Breast epithelium (tissue), 4 donors: Measurements from ENCODE around the gene ATP5F1E. TPM values are rescaled to one million over a fixed set of nuclear protein-coding genes. Genes with fewer than 3 reads are reported as not detected.

Experiments
- DNase-seq, 2 donors: peaks; one replicate each; pipeline ENCODE4 v3.0.0-alpha.2; 2019; ENCODE audit warnings: low spot score in 2 of 2
- H3K27ac ChIP-seq, 2 donors: fragments of 200-600 bp; sonication (generic) in 1 of 2; one replicate each; pipeline ENCODE4 v1.5.1; 2016 to 2019; ENCODE audit warnings: mild to moderate bottlenecking in 1 of 2
- H3K27me3 ChIP-seq, 2 donors: fragments of 200-600 bp; sonication (generic) in 1 of 2; one replicate each; pipeline versions ENCODE4 v1.5.1 to v1.6.0; 2017 to 2019; ENCODE audit warnings: control low read depth in 1 of 2, mild to moderate bottlenecking in 1 of 2
- H3K36me3 ChIP-seq: fragments of 200-600 bp; one replicate; pipeline ENCODE4 v1.5.1; 2019
- H3K4me1 ChIP-seq, 2 donors: fragments of 200-600 bp; sonication (generic); one replicate each; pipeline ENCODE4 v1.5.1; 2016 to 2019; ENCODE audit warnings: control low read depth in 1 of 2
- H3K4me3 ChIP-seq, 3 donors: fragments of 200-600 bp; sonication (generic); 1 replicate in 2 of 3; 2 replicates in 1 of 3; pipeline ENCODE4 v1.5.1; 2016 to 2019; ENCODE audit warnings: mild to moderate bottlenecking in 3 of 3, moderate library complexity in 2 of 3
- H3K9me3 ChIP-seq, 2 donors: fragments of 200-600 bp; sonication (generic) in 1 of 2; one replicate each; pipeline ENCODE4 v1.5.1; 2016 to 2019; ENCODE audit warnings: control low read depth in 1 of 2
- CTCF ChIP-seq, 3 donors: fragments of 450-650 bp; IDR thresholded peaks; one replicate each; pipeline ENCODE4 v1.5.1; 2016 to 2017; ENCODE audit warnings: antibody characterized with exemption in 3 of 3, mild to moderate bottlenecking in 3 of 3, moderate library complexity in 3 of 3
- POLR2A ChIP-seq: fragments of 450-650 bp; IDR thresholded peaks from one replicate; pipeline ENCODE4 v1.6.1; 2016; ENCODE audit warnings: antibody characterized with exemption, mild to moderate bottlenecking, moderate library complexity
- POLR2AphosphoS5 ChIP-seq, 3 donors: sonication (generic); formaldehyde crosslinking; IDR thresholded peaks; one replicate each; pipeline ENCODE4 v1.6.1; 2017; ENCODE audit warnings: antibody characterized with exemption in 3 of 3
- intact Hi-C: fragments of 100-400 bp; cut with DNase I; formaldehyde crosslinking; loops from one replicate; pipeline ENCODE4 v1.15.1; 2023; ENCODE audit warnings: low total_unique reads
- total RNA-seq, 3 donors: library from RNA; depleted of rRNA; stranded (reverse); fragments of >200 nt; gene quantifications; one replicate each; pipeline ENCODE4 v1.1.0, GENCODE V29; 2016

ATP5F1E gene
- total RNA-seq, 3 donors from 2014 or later, result 25.6 to 36.4 (median 31.4) TPM

- DNase-seq, result no peak
- H3K27me3 ChIP-seq, result no peaks in the 10 kb centered on the region
- H3K27ac ChIP-seq, result no peak overlapping the region
- no peak for TF ChIP-seq CTCF (IDR thresholded peaks at IDR 0.05)
- no peak for TF ChIP-seq POLR2A
- TF ChIP-seq POLR2AphosphoS5 (IDR thresholded peaks at IDR 0.05), result no peak
- H3K4me1 ChIP-seq, result no peaks in the 10 kb centered on the region
- H3K36me3 ChIP-seq, result no peaks in the 10 kb centered on the region
- H3K4me3 ChIP-seq, result no peak overlapping the region
- peaks cover 6 to 11% of the 10 kb centered on the region in 2 donors for H3K9me3 ChIP-seq
- intact Hi-C loops, result no loop called here
Observed at GRCh38 chr20:58976061-58976730, 55.9 kb downstream of the ATP5F1E start.

Other genes with a start within 250 kb of the ATP5F1E start
- 1 to 10 TPM in 1 of 3 donors, under 1 TPM in 2; 0.48 to 1.5 (median 0.98) TPM for gene GNAS-AS1, start 181.4 kb downstream of the ATP5F1E start, total RNA-seq
- gene GNAS, start 179.6 kb downstream of the ATP5F1E start, total RNA-seq, result 100 to 1,000 TPM; 448 to 714 (median 570) TPM
- 10 to 100 TPM; 50.1 to 78.7 (median 77.7) TPM for gene NELFCD, start 51.1 kb downstream of the ATP5F1E start, total RNA-seq
- gene CTSZ, start 25.1 kb downstream of the ATP5F1E start, total RNA-seq, result 100 to 1,000 TPM; 135 to 238 (median 181) TPM
- under 1 TPM in 1 of 3 donors, not detected in 2; 0.16 TPM for gene TUBB1, start 12.9 kb downstream of the ATP5F1E start, total RNA-seq
- gene PRELID3B, start 10.5 kb upstream of the ATP5F1E start, total RNA-seq, result 10 to 100 TPM; 43.7 to 55.4 (median 52.4) TPM
- gene ZNF831, start 131.5 kb upstream of the ATP5F1E start, total RNA-seq, result 1 to 10 TPM in 2 of 3 donors, under 1 TPM in 1; 0.48 to 1.6 (median 1.2) TPM